LNCaP clone FGC (cell line): ENCODE data around the gene GALNT10.

ENCODE experiments used
- DNase-seq: peaks from one replicate; pipeline ENCODE4 v3.0.0-alpha.2; 2011; ENCODE audit warnings: low read depth
- H3K4me3 ChIP-seq: 2 replicates; pipeline ENCODE4 v1.5.1; 2011; ENCODE audit warnings: mild to moderate bottlenecking, low read depth, low read length, control low read depth
- TF ChIP-seq, protein P1 (sequence below): IDR thresholded peaks from 2 replicates; pipeline ENCODE4 v1.5.1; 2012; ENCODE audit warnings: mild to moderate bottlenecking; ENCODE audit not compliant: control insufficient read depth, insufficient read depth; ENCODE audit errors: extremely low read depth

The GALNT10 gene

GRCh38 chr5:154395407-154396106, 205.0 kb downstream of the GALNT10 start:
- H3K4me3 ChIP-seq, result no peak overlapping the region
- TF ChIP-seq, protein P1, sequence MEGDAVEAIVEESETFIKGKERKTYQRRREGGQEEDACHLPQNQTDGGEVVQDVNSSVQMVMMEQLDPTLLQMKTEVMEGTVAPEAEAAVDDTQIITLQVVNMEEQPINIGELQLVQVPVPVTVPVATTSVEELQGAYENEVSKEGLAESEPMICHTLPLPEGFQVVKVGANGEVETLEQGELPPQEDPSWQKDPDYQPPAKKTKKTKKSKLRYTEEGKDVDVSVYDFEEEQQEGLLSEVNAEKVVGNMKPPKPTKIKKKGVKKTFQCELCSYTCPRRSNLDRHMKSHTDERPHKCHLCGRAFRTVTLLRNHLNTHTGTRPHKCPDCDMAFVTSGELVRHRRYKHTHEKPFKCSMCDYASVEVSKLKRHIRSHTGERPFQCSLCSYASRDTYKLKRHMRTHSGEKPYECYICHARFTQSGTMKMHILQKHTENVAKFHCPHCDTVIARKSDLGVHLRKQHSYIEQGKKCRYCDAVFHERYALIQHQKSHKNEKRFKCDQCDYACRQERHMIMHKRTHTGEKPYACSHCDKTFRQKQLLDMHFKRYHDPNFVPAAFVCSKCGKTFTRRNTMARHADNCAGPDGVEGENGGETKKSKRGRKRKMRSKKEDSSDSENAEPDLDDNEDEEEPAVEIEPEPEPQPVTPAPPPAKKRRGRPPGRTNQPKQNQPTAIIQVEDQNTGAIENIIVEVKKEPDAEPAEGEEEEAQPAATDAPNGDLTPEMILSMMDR, result no peak
- no peak for DNase-seq

DNA sequence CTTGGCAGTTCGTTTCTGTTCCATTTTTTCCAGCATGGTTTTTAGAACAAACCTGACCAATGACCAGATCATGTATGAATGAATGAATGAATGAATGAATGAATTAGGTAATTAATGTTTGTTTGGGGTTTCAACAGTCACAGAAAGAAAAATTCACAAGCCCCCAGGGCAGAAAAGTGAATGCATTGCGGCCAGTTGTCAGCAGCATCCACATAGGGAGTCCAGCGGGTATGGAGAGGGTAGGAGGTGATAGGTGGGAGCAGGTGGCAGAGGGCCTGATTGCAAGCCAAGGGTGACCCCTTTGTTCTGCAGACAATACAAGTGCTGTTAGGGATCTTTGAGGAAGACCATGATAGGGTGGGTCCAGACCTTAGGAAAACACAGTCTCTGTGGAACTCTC, 205.6 kb downstream of the GALNT10 start:
- DNase-seq, result no peak
- H3K4me3 ChIP-seq, result no peak overlapping the region
- TF ChIP-seq, protein P1, result no peak

GRCh38 chr5:154397652-154398406, 207.3 kb downstream of the GALNT10 start:
- TF ChIP-seq, protein P1, result peak; percentile 23; the same call in 1 of the 2 replicates

DNA sequence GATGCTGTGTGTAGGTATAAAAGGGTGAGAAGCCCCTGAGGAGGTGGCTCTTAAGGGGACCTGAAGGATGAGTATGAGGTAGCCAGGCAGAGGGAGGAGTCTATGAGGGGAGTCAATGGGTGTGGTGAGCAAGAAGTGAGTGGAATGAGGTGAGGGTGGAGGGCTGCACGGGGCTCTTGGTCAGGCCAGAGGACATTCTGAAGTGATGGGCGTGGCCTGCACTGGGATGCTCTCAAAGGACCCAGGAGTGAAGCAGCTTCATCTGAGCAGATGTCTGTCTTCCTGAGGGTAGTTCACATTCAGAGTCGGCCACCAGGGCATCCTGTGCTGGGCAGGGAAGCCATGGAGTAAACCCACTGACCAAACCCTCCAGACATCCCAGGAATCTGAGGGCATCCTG, 210.1 kb downstream of the GALNT10 start:
- TF ChIP-seq, protein P1, result no peak
- H3K4me3 ChIP-seq, result no peak overlapping the region
- no peak for DNase-seq

More at GRCh38 chr5:154397652-154398406, 207.3 kb downstream of the GALNT10 start:
- no peak for DNase-seq
- H3K4me3 ChIP-seq, result no peak overlapping the region

DNA sequence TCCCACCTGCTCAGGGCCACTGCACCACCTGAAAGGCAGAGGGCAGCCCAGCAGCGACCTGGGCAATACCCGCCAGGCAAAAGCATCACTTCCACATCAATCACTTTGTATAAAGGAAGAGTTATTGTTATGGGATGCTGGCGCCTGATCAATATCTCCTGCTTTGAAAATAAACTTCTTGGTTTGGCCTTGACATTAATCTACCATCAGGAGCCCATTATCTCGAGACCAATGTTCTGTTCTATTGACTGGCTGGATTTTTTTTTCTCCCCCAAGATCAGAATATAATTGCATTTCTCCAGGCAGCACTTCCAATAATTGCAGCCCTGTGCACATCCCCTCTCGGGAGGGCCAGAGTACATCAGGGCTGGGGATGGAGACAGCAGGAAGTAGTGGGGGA, 210.8 kb downstream of the GALNT10 start:
- DNase-seq, result no peak
- TF ChIP-seq, protein P1, result no peak
- no peak overlapping the region for H3K4me3 ChIP-seq

GRCh38 chr5:154401931-154402330, 211.4 kb downstream of the GALNT10 start:
- TF ChIP-seq, protein P1, result no peak
- DNase-seq, result no peak
- no peak overlapping the region for H3K4me3 ChIP-seq
